GM12878 (cell line): ENCODE results near the gene UBE2I. TPM values are rescaled to one million over a fixed set of nuclear protein-coding genes. Genes with fewer than 3 reads are reported as not detected.

Source experiments
- ATAC-seq: fragments of 200-7000 bp; cut with Tn5 transposase; 3 replicates; pipeline ENCODE4 v1.9.1; 2020; ENCODE audit warnings: mild to moderate bottlenecking, moderate library complexity
- BruUV-seq: library from RNA; stranded (reverse); fragments of 400-500 nt; replicated peaks from 2 replicates; lab custom pipeline; 2021; lab: Mats Ljungman, UMichigan
- CTCF ChIA-PET: fragments of 300-600 bp; sonication (Branson Sonifier 250); formaldehyde crosslinking; extraction: SDS; loops from one replicate; lab custom pipeline; 2021; ENCODE audit warnings: inconsistent platforms; lab: Yijun Ruan, JAX
- POLR2A ChIA-PET: fragments of 350-600 bp; formaldehyde crosslinking; extraction: SDS; loops from one replicate; lab custom pipeline; 2021; ENCODE audit warnings: inconsistent platforms; lab: Charles Lee
- RAD21 ChIA-PET: fragments of 300-600 bp; sonication (Branson Sonifier 250); formaldehyde crosslinking; loops from one replicate; lab custom pipeline; 2023; ENCODE audit warnings: antibody characterized with exemption; ENCODE audit not compliant: unreplicated experiment; lab: Charles Lee
- SMC1A ChIA-PET: fragments of 300-600 bp; sonication (Branson Sonifier 250); formaldehyde crosslinking; loops from one replicate; lab custom pipeline; 2023; ENCODE audit not compliant: unreplicated experiment, uncharacterized antibody; lab: Charles Lee
- DNase-seq: peaks from one replicate; pipeline ENCODE4 v3.0.0-alpha.2; 2011; ENCODE audit warnings: low read depth, low spot score
- FAIRE-seq: peaks from 3 replicates; lab custom pipeline; 2011; peaks lifted over from hg19 to GRCh38; lab: Jason Lieb, UNC
- H2AFZ ChIP-seq: 2 replicates; pipeline ENCODE4 v1.6.0; 2011; ENCODE audit warnings: low read depth, low read length, control low read depth; ENCODE audit not compliant: control insufficient read depth
- H3K27ac ChIP-seq: 2 replicates; pipeline ENCODE4 v1.5.1; 2011; ENCODE audit warnings: control low read depth; ENCODE audit not compliant: control insufficient read depth, insufficient read depth
- H3K27me3 ChIP-seq, 2 experiments: replicated peaks in 1 of 2; 2 replicates each; pipeline versions ENCODE4 v1.6.0 to v1.6.1; 2011; ENCODE audit warnings: low read length in 1 of 2; ENCODE audit not compliant: control insufficient read depth in 2 of 2, insufficient read depth in 2 of 2
- H3K36me3 ChIP-seq, 2 experiments: 2 replicates each; pipeline ENCODE4 v1.5.1; 2011; ENCODE audit warnings: low read length in 1 of 2; ENCODE audit not compliant: control insufficient read depth in 2 of 2, insufficient read depth in 2 of 2
- H3K4me1 ChIP-seq: 2 replicates; pipeline ENCODE4 v1.6.1; 2011; ENCODE audit warnings: mild to moderate bottlenecking, low read length, moderate library complexity, mixed read lengths; ENCODE audit not compliant: control insufficient read depth, insufficient read depth
- H3K4me2 ChIP-seq: 2 replicates; pipeline ENCODE4 v1.6.0; 2011; ENCODE audit warnings: control low read depth; ENCODE audit not compliant: control insufficient read depth, insufficient read depth
- H3K4me3 ChIP-seq: fragments of 200-600 bp; sonication (generic); 2 replicates; pipeline ENCODE4 v1.5.1; 2016
- H3K79me2 ChIP-seq: 2 replicates; pipeline ENCODE4 v1.6.0; 2011; ENCODE audit warnings: low read length; ENCODE audit not compliant: control insufficient read depth, insufficient read depth
- H3K9ac ChIP-seq: 2 replicates; pipeline ENCODE4 v1.8.0; 2011; ENCODE audit warnings: low read length, control low read depth, mixed read lengths; ENCODE audit not compliant: control insufficient read depth, insufficient read depth
- H3K9me3 ChIP-seq: replicated peaks from 3 replicates; pipeline ENCODE4 v1.5.1; 2011; ENCODE audit warnings: mild to moderate bottlenecking, low read length; ENCODE audit not compliant: control insufficient read depth, insufficient read depth
- H4K20me1 ChIP-seq: 2 replicates; pipeline ENCODE4 v1.6.0; 2011; ENCODE audit not compliant: control insufficient read depth, insufficient read depth
- CHD1 ChIP-seq: IDR thresholded peaks from 2 replicates; pipeline ENCODE4 v1.6.1; 2012; ENCODE audit warnings: low read depth, low read length, improper control_type of control experiment
- ELK1 ChIP-seq: IDR thresholded peaks from 2 replicates; pipeline ENCODE4 v1.6.1; 2012; ENCODE audit warnings: low read depth, low read length, improper control_type of control experiment
- ESRRA ChIP-seq: IDR thresholded peaks from 2 replicates; pipeline ENCODE4 v1.6.1; 2012; ENCODE audit warnings: mild to moderate bottlenecking, low read length, improper control_type of control experiment
- MAX ChIP-seq: IDR thresholded peaks from 2 replicates; pipeline ENCODE4 v1.6.1; 2012; ENCODE audit warnings: low read depth, low read length, improper control_type of control experiment
- RAD21 ChIP-seq: IDR thresholded peaks from 2 replicates; pipeline ENCODE4 v1.6.1; 2011; ENCODE audit warnings: mild to moderate bottlenecking, low read depth, low read length, moderate library complexity; ENCODE audit not compliant: insufficient read depth
- STAT1 ChIP-seq: fragments of 450-650 bp; conservative IDR thresholded peaks from 2 replicates; pipeline ENCODE4 v1.6.1; 2014; ENCODE audit warnings: antibody characterized with exemption, mild to moderate bottlenecking
- USF2 ChIP-seq: IDR thresholded peaks from 2 replicates; pipeline ENCODE4 v1.6.1; 2011; ENCODE audit warnings: low read depth, low read length, improper control_type of control experiment, borderline replicate concordance
- WGBS: methylation state at CpG from one replicate; pipeline ENCODE4 v1.1.6; 2016; ENCODE audit warnings: low lambda C conversion rate; ENCODE audit not compliant: insufficient replicate concordance, insufficient coverage; ENCODE audit errors: missing lambda C conversion rate; 5-methylcytosine and 5-hydroxymethylcytosine counted together
- in situ Hi-C: fragments of 300-500 bp; cut with MboI; formaldehyde crosslinking; loops from 9 replicates; pipeline ENCODE4 v1.14.3; 2018; ENCODE audit warnings: mixed read lengths
- intact Hi-C: fragments of 100-400 bp; cut with micrococcal nuclease; formaldehyde crosslinking; loops from one replicate; pipeline ENCODE4 v1.14.2; 2022; ENCODE audit not compliant: unreplicated experiment
- polyA plus RNA-seq, 11 experiments: library from polyadenylated mRNA; depleted of rRNA in 4 of 11; unstranded in 6 of 11; stranded (reverse) in 5 of 11; fragments of >200 nt; fragmentation: Nextera tagmentation in 4 of 11; fragmentation: Illumina TruSeq in 1 of 11; extraction: Ambion mirVana in 4 of 11; extraction: Trizol in 1 of 11; gene quantifications; 1 replicate in 1 of 11; 2 replicates in 10 of 11; pipeline versions ENCODE4 v1.2.1 to v1.2.3, GENCODE V29; 2011 to 2016; ENCODE audit warnings: inconsistent platforms in 2 of 11, missing spikeins in 2 of 11, low read depth in 1 of 11
- total RNA-seq, 4 experiments: library from RNA; depleted of rRNA in 3 of 4; stranded (reverse); fragments of >200 nt in 3 of 4; fragmentation: Illumina TruSeq in 1 of 4; extraction: Trizol in 1 of 4; gene quantifications; 2 replicates each; pipeline versions ENCODE4 v1.2.1 to v1.2.3, GENCODE V29; 2013 to 2021
- TF ChIP-seq, protein P1 (sequence below): fragments of 450-650 bp; IDR thresholded peaks from 2 replicates; pipeline ENCODE4 v1.6.1; 2017; ENCODE audit warnings: antibody characterized with exemption, mild to moderate bottlenecking, moderate library complexity
- TF ChIP-seq, protein P2 (sequence below): fragments of 450-650 bp; IDR thresholded peaks from 2 replicates; pipeline ENCODE4 v1.6.1; 2017; ENCODE audit warnings: mild to moderate bottlenecking, moderate library complexity
- TF ChIP-seq, protein P3 (sequence below): IDR thresholded peaks from 2 replicates; pipeline ENCODE4 v1.6.1; 2011; ENCODE audit warnings: borderline replicate concordance, low read depth, mild to moderate bottlenecking, moderate library complexity, mixed read lengths, low read length; ENCODE audit not compliant: insufficient read depth; ENCODE audit errors: extremely low read length

The UBE2I gene
- total and polyA plus RNA-seq, 10 of the 15 experiments (the other 5 are each of a cell fraction or from before 2014, with no cell fraction given): 47.5 to 243 (median 194) TPM

- TF ChIP-seq ESRRA: no peak
Observed at GRCh38 chr16:1354815-1355540, 45.5 kb downstream of the UBE2I start (continued).

DNA sequence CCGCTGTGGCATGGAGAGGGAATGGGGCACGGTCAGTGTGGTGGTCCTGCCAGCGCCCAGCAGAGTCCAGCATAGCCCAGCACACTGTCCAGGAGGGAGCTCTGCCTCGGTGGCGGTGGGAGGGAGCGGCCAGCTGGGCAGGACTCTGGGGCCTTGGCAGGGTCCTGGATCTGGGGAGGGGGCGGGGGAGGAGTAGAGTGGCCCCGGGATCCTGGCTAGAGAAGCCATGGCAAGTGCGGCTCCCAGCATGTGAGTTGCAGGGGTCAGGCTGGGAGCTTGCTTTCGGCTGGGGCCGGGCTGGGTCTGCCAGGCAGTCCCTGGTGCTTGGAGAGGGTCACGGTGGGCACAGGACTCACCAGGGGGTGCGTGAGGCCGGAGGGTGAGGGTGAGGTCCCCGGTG, 46.2 kb downstream of the UBE2I start:
- SMC1A ChIA-PET: no interaction called here
- Histone ChIP-seq H3K4me1 (peaks cover 3% of the 10 kb centered on the region; the same call in 1 of the 2 replicates), H3K4me3 (no peak overlapping the region), H2AFZ (no peak overlapping the region), H3K36me3 (no peaks in the 10 kb centered on the region; a peak in 1 of 4 replicates), H4K20me1 (no peaks in the 10 kb centered on the region), H3K9ac (no peak overlapping the region), H3K79me2 (peaks cover 24% of the 10 kb centered on the region), H3K27me3 (no peaks in the 10 kb centered on the region), H3K9me3 (no peaks in the 10 kb centered on the region), H3K4me2 (no peak overlapping the region), H3K27ac (no peak overlapping the region)
- no peak for DNase-seq
- CTCF ChIA-PET: interaction anchor here (0.7 kb wide), 1 partner anchor 8 kb away, joined by 4 read pairs; no protein-coding TSS in a partner anchor
- POLR2A ChIA-PET: no interaction called here
- WGBS: 88% methylated on average over 15 of the region's 15 CpGs
- intact Hi-C loops: no loop called here
- no peak for FAIRE-seq
- in situ Hi-C loops: no loop called here
- no peak for ATAC-seq
- RAD21 ChIA-PET: no interaction called here
- BruUV-seq: no TSS peak
- TF ChIP-seq, protein P1, sequence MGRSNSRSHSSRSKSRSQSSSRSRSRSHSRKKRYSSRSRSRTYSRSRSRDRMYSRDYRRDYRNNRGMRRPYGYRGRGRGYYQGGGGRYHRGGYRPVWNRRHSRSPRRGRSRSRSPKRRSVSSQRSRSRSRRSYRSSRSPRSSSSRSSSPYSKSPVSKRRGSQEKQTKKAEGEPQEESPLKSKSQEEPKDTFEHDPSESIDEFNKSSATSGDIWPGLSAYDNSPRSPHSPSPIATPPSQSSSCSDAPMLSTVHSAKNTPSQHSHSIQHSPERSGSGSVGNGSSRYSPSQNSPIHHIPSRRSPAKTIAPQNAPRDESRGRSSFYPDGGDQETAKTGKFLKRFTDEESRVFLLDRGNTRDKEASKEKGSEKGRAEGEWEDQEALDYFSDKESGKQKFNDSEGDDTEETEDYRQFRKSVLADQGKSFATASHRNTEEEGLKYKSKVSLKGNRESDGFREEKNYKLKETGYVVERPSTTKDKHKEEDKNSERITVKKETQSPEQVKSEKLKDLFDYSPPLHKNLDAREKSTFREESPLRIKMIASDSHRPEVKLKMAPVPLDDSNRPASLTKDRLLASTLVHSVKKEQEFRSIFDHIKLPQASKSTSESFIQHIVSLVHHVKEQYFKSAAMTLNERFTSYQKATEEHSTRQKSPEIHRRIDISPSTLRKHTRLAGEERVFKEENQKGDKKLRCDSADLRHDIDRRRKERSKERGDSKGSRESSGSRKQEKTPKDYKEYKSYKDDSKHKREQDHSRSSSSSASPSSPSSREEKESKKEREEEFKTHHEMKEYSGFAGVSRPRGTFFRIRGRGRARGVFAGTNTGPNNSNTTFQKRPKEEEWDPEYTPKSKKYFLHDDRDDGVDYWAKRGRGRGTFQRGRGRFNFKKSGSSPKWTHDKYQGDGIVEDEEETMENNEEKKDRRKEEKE: no peak
- TF ChIP-seq, protein P2, sequence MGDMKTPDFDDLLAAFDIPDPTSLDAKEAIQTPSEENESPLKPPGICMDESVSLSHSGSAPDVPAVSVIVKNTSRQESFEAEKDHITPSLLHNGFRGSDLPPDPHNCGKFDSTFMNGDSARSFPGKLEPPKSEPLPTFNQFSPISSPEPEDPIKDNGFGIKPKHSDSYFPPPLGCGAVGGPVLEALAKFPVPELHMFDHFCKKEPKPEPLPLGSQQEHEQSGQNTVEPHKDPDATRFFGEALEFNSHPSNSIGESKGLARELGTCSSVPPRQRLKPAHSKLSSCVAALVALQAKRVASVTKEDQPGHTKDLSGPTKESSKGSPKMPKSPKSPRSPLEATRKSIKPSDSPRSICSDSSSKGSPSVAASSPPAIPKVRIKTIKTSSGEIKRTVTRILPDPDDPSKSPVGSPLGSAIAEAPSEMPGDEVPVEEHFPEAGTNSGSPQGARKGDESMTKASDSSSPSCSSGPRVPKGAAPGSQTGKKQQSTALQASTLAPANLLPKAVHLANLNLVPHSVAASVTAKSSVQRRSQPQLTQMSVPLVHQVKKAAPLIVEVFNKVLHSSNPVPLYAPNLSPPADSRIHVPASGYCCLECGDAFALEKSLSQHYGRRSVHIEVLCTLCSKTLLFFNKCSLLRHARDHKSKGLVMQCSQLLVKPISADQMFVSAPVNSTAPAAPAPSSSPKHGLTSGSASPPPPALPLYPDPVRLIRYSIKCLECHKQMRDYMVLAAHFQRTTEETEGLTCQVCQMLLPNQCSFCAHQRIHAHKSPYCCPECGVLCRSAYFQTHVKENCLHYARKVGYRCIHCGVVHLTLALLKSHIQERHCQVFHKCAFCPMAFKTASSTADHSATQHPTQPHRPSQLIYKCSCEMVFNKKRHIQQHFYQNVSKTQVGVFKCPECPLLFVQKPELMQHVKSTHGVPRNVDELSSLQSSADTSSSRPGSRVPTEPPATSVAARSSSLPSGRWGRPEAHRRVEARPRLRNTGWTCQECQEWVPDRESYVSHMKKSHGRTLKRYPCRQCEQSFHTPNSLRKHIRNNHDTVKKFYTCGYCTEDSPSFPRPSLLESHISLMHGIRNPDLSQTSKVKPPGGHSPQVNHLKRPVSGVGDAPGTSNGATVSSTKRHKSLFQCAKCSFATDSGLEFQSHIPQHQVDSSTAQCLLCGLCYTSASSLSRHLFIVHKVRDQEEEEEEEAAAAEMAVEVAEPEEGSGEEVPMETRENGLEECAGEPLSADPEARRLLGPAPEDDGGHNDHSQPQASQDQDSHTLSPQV: no peak
- TF ChIP-seq STAT1 (no peak), USF2 (no peak), MAX (no peak), RAD21 (no peak), ELK1 (no peak), CHD1 (no peak)
- TF ChIP-seq, protein P3, sequence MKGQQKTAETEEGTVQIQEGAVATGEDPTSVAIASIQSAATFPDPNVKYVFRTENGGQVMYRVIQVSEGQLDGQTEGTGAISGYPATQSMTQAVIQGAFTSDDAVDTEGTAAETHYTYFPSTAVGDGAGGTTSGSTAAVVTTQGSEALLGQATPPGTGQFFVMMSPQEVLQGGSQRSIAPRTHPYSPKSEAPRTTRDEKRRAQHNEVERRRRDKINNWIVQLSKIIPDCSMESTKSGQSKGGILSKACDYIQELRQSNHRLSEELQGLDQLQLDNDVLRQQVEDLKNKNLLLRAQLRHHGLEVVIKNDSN: no peak
